HUES48 (cell line): ENCODE data around the gene FDXR.
A peak's percentile ranks its signal among the peaks of the same experiment; 100 is the strongest.

ENCODE experiments used
- H3K27ac ChIP-seq: one replicate; pipeline ENCODE4 v1.7.0; 2013; ENCODE audit warnings: low read depth, low read length, inconsistent platforms
- H3K27me3 ChIP-seq: 2 replicates; pipeline ENCODE4 v1.6.1; 2013; ENCODE audit warnings: mild to moderate bottlenecking, low read length; ENCODE audit not compliant: control insufficient read depth, insufficient read depth
- H3K36me3 ChIP-seq: 2 replicates; pipeline ENCODE4 v1.6.1; 2013; ENCODE audit warnings: low read length; ENCODE audit not compliant: control insufficient read depth, insufficient read depth
- H3K4me1 ChIP-seq: 2 replicates; pipeline ENCODE4 v1.6.1; 2013; ENCODE audit warnings: mild to moderate bottlenecking, low read length; ENCODE audit not compliant: control insufficient read depth, insufficient read depth
- H3K4me3 ChIP-seq: 2 replicates; pipeline ENCODE4 v1.5.1; 2013; ENCODE audit warnings: mild to moderate bottlenecking, low read depth, low read length
- H3K9ac ChIP-seq: 2 replicates; pipeline ENCODE4 v1.6.1; 2013; ENCODE audit warnings: mild to moderate bottlenecking, low read depth, low read length, moderate library complexity
- H3K9me3 ChIP-seq: 2 replicates; pipeline ENCODE4 v1.6.1; 2013; ENCODE audit warnings: low read length; ENCODE audit not compliant: control insufficient read depth, insufficient read depth

FDXR gene

DNA sequence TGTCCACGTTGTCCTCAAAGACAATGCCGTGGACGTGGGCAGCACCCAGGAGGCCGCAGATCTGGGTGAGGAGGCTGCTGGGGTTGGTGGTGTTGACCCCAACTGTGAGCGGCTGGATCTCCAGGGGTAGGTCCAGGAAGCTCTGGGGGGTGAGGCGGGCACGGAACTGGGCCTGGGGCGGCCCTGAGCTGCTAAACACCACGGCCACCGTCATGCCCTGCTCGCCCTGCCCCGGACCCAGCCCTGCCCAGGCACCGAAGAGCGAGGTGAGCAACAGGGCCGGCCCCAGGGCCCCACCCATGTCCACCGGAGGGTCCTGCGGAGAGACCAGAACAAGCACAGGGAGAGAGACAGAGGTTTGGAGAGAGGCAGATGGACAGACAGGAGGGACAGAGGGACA, 18.0 kb downstream of the FDXR start:
- H3K4me1 ChIP-seq, result no peaks in the 10 kb centered on the region
- no peaks in the 10 kb centered on the region for H3K9me3 ChIP-seq
- no peak overlapping the region for H3K4me3 ChIP-seq
- no peak overlapping the region for H3K9ac ChIP-seq
- no peak overlapping the region for H3K27ac ChIP-seq
- H3K36me3 ChIP-seq, result no peaks in the 10 kb centered on the region
- peaks cover 94% of the 10 kb centered on the region for H3K27me3 ChIP-seq

- Histone ChIP-seq H3K9ac (no peak overlapping the region), H3K9me3 (no peaks in the 10 kb centered on the region), H3K4me1 (no peaks in the 10 kb centered on the region), H3K36me3 (no peaks in the 10 kb centered on the region), H3K27me3 (peaks cover 94% of the 10 kb centered on the region), H3K27ac (no peak overlapping the region), H3K4me3 (no peak overlapping the region)
Measured at GRCh38 chr17:74853669-74854068, 19.1 kb downstream of the FDXR start.

DNA sequence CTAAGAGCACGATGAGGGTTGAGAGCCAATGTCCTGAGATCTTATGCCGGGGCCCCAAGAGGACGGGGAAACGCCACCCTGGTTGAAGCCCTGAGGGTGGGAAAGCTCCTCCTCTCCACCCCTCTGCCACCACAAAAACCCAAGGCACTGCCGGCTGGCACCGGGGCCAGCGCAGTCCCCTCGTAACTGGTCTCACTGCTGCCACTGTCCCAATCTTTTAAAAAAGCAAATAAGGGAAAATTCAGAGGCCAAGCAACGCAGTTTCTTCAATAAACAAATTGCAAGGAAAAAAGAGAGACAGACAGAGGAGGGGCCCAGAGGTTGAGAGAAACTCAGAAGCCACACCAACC, 19.8 kb downstream of the FDXR start:
- Histone ChIP-seq H3K9ac (no peak overlapping the region), H3K36me3 (no peaks in the 10 kb centered on the region), H3K4me1 (no peaks in the 10 kb centered on the region), H3K9me3 (no peaks in the 10 kb centered on the region), H3K27ac (no peak overlapping the region), H3K27me3 (peaks cover 93% of the 10 kb centered on the region), H3K4me3 (peak overlapping the region; percentile 76)

GRCh38 chr17:74852237-74853047, 20.4 kb downstream of the FDXR start:
- Histone ChIP-seq H3K36me3 (no peaks in the 10 kb centered on the region), H3K27me3 (peaks cover 88% of the 10 kb centered on the region), H3K27ac (no peak overlapping the region), H3K4me1 (no peaks in the 10 kb centered on the region), H3K9me3 (no peaks in the 10 kb centered on the region), H3K4me3 (peak overlapping the region; percentile 76), H3K9ac (no peak overlapping the region)

GRCh38 chr17:74851612-74852236, 21.1 kb downstream of the FDXR start:
- Histone ChIP-seq H3K9ac (no peak overlapping the region), H3K9me3 (no peaks in the 10 kb centered on the region), H3K27me3 (peaks cover 83% of the 10 kb centered on the region), H3K36me3 (no peaks in the 10 kb centered on the region), H3K4me3 (no peak overlapping the region), H3K4me1 (no peaks in the 10 kb centered on the region), H3K27ac (no peak overlapping the region)

GRCh38 chr17:74850914-74851313, 21.9 kb downstream of the FDXR start:
- no peak overlapping the region for H3K4me3 ChIP-seq
- H3K36me3 ChIP-seq, result no peaks in the 10 kb centered on the region
- no peaks in the 10 kb centered on the region for H3K9me3 ChIP-seq
- H3K27ac ChIP-seq, result no peak overlapping the region
- H3K9ac ChIP-seq, result no peak overlapping the region
- peaks cover 85% of the 10 kb centered on the region for H3K27me3 ChIP-seq
- H3K4me1 ChIP-seq, result no peaks in the 10 kb centered on the region

- no peaks in the 10 kb centered on the region for H3K36me3 ChIP-seq
- no peaks in the 10 kb centered on the region for H3K9me3 ChIP-seq
- H3K27me3 ChIP-seq, result peaks cover 82% of the 10 kb centered on the region
- H3K9ac ChIP-seq, result no peak overlapping the region
- H3K27ac ChIP-seq, result no peak overlapping the region
- H3K4me3 ChIP-seq, result no peak overlapping the region
- no peaks in the 10 kb centered on the region for H3K4me1 ChIP-seq
Measured at GRCh38 chr17:74850310-74850709, 22.5 kb downstream of the FDXR start.

GRCh38 chr17:74848656-74849399, 24.0 kb downstream of the FDXR start:
- H3K27ac ChIP-seq, result no peak overlapping the region
- no peaks in the 10 kb centered on the region for H3K36me3 ChIP-seq
- peaks cover 80% of the 10 kb centered on the region for H3K27me3 ChIP-seq
- no peak overlapping the region for H3K9ac ChIP-seq
- H3K4me3 ChIP-seq, result no peak overlapping the region
- H3K9me3 ChIP-seq, result no peaks in the 10 kb centered on the region
- no peaks in the 10 kb centered on the region for H3K4me1 ChIP-seq

DNA sequence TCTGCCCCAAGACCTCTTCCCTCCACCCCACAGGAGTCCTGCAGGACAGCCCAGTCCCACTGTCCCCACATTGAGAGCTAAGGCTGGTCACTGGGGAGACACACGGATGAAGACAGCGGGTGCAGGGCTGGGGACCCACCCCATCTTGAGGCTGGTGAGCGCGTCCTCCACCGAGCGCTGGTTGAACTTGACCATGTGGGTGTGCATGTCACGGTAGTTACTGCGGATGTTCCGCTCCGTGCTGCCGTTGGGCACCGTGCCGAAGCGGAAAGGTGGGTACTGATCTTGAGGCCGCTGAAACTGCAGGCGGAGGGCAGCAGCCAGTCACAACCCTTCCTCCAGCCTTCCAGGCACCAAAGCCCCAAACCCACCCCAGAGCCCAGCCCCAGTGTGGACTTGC, 26.2 kb downstream of the FDXR start:
- H3K9ac ChIP-seq, result no peak overlapping the region

DNA sequence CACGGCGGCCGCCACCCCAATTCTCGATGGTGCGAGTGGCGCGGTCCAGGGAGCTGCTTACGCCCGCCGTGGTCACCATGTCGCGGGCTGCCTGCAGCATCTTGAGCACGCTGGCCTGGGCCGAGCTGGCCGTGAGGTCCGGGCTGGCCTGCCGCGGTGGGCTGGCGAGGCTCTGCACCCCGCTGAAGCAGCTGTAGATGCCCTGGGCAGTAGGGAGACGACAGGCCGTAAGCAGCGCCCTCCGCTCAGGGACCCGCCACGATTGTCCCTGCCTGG, 29.5 kb downstream of the FDXR start:
- Histone ChIP-seq H3K27ac (no peak overlapping the region), H3K27me3 (peaks cover 54% of the 10 kb centered on the region), H3K4me3 (no peak overlapping the region), H3K4me1 (peaks cover 25% of the 10 kb centered on the region), H3K36me3 (no peaks in the 10 kb centered on the region), H3K9ac (no peak overlapping the region), H3K9me3 (no peaks in the 10 kb centered on the region)

More for the DNA sequence above, 26.2 kb downstream of the FDXR start:
- Histone ChIP-seq H3K27ac (no peak overlapping the region), H3K27me3 (peaks cover 81% of the 10 kb centered on the region), H3K9me3 (no peaks in the 10 kb centered on the region), H3K36me3 (no peaks in the 10 kb centered on the region), H3K4me1 (peaks cover 6% of the 10 kb centered on the region; the same call in 1 of the 2 replicates), H3K4me3 (no peak overlapping the region)
